GM12891 (cell line): ENCODE data around the gene TRAF7.

Source experiments
- DNase-seq: peaks from one replicate; pipeline ENCODE4 v3.0.0; 2011; ENCODE audit warnings: low spot score; ENCODE audit not compliant: insufficient read length
- FAIRE-seq: peaks from 2 replicates; lab custom pipeline; 2011; peaks lifted over from hg19 to GRCh38; lab: Jason Lieb, UNC
- PAX5 ChIP-seq: IDR thresholded peaks from 2 replicates; pipeline ENCODE4 v1.6.1; 2011; ENCODE audit warnings: low read length, moderate library complexity, mild to moderate bottlenecking; ENCODE audit not compliant: insufficient read depth, severe bottlenecking
- POLR2A ChIP-seq: IDR thresholded peaks from 2 replicates; pipeline ENCODE4 v1.6.1; 2011; ENCODE audit warnings: low read depth, low read length, control low read depth
- POLR2AphosphoS5 ChIP-seq: IDR thresholded peaks from 2 replicates; pipeline ENCODE4 v1.6.1; 2011; ENCODE audit warnings: low read depth, low read length, control low read depth
- POU2F2 ChIP-seq: IDR thresholded peaks from 2 replicates; pipeline ENCODE4 v1.6.1; 2011; ENCODE audit warnings: low read depth, mild to moderate bottlenecking, control low read depth, low read length, moderate library complexity
- SPI1 ChIP-seq: IDR thresholded peaks from 2 replicates; pipeline ENCODE4 v1.6.1; 2011; ENCODE audit warnings: low read depth, low read length, control low read depth
- TAF1 ChIP-seq: IDR thresholded peaks from 2 replicates; pipeline ENCODE4 v1.6.1; 2011; ENCODE audit warnings: low read depth, low read length, control low read depth

TRAF7 gene

GRCh38 chr16:2157480-2158261 lies 2.1 kb downstream of the TRAF7 start:
- DNase-seq, result no peak
- TF ChIP-seq POU2F2, result no peak
- no peak for TF ChIP-seq POLR2AphosphoS5
- TF ChIP-seq TAF1, result no peak
- TF ChIP-seq SPI1, result no peak
- no peak for TF ChIP-seq PAX5
- no peak for TF ChIP-seq POLR2A

GRCh38 chr16:2158262-2158638 lies 2.7 kb downstream of the TRAF7 start:
- FAIRE-seq (no peak), DNase-seq (no peak)
- TF ChIP-seq POLR2A, result no peak
- no peak for TF ChIP-seq TAF1
- no peak for TF ChIP-seq SPI1
- no peak for TF ChIP-seq POLR2AphosphoS5
- no peak for TF ChIP-seq POU2F2
- TF ChIP-seq PAX5, result no peak

More at GRCh38 chr16:2157480-2158261, 2.1 kb downstream of the TRAF7 start:
- no peak for FAIRE-seq

DNA sequence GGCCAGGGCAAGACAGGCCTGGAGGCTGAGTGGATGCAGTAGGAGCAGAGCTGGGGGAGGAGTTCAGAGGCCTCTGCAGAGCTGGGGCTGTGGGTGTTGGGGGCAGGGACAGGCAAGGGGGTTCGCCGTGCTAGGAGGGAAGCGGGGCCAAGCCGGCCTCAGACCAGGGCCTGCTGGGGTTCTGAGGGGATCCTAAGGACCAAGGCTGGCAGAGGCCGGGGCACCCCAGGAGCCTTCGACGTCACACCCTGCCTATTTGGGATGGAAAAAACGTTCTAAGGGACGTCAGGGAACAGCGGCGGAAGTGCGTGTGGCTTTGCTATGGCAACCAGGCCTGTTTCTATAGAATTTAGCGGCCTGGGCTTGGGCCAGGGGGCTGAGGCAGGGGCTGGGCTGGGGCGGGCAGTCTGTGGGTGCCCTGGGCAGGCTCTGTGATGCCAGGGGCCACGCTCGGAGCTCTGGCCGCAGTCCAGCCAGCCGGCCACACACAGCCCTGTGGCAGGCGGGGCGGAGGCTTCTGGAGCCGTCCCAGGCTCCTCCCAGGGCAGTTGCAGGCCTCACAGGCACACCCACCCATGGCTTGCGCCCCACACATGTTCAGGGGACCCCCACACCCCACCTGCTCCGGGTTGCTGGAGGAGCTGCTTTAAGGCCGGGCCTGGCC lies 3.7 kb downstream of the TRAF7 start:
- no peak for DNase-seq
- no peak for TF ChIP-seq SPI1
- no peak for TF ChIP-seq PAX5
- no peak for TF ChIP-seq TAF1
- no peak for TF ChIP-seq POLR2A
- no peak for TF ChIP-seq POU2F2
- TF ChIP-seq POLR2AphosphoS5, result no peak
- FAIRE-seq, result no peak

DNA sequence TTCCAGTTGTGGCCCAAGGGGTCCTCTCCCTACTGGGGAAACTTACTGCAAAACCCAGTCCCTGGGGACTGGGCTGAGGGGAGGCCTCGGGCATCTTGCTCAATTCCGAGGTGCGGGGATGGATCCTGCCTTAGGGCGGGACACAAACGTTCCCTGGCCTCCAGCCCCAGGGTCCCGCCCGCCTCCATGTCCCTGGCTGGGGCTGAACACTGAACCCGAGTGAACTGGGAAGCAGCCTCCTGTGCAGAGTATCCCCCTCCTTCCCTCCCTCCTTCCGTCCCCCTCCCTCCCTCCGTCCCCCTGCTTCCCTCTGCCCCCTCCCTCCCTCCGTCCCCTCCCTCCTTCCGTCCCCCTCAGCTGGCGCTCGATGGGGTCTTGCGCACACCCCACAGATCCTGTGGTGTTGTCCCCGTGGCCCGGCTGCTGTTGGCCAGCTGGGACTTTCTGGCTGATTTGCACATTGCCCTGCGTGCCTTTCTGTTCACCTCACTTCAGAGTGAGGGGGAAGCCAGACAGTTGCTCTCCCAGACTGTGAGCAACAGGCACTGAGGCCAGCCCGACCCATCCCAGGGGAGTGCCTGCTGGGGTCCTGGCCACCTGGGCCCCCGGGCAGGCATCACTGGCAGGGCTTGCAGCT lies 5.5 kb downstream of the TRAF7 start:
- no peak for DNase-seq

DNA sequence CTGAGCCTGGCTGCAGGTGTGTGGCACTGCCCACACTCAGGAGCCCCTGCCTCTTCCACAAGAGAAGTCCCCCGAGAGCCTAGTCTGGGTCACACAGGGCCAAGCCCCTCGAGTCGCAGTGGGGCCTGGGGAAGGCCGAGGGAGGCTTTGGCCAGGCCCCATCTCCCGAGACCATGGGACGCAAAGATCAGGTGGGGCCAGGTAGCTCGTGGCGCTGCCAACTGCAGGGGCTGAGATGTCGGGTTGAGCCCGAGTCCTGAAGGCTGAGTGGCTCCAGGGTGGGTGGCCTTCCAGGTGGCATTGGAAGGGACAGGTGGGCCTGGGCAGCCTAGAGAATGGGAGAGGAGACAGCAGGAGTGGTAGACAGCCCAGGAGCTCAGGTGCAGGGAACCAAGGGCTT lies 6.3 kb downstream of the TRAF7 start:
- FAIRE-seq, result no peak
- TF ChIP-seq PAX5 (no peak), SPI1 (no peak), POLR2AphosphoS5 (no peak), POU2F2 (no peak), TAF1 (no peak), POLR2A (no peak)
- DNase-seq, result no peak

More for the DNA sequence above, 5.5 kb downstream of the TRAF7 start:
- no peak for FAIRE-seq
- TF ChIP-seq PAX5 (no peak), POU2F2 (no peak), SPI1 (no peak), POLR2A (no peak), TAF1 (no peak), POLR2AphosphoS5 (no peak)

- FAIRE-seq (no peak), DNase-seq (no peak)
- TF ChIP-seq PAX5 (no peak), SPI1 (no peak), POLR2AphosphoS5 (no peak), TAF1 (no peak), POU2F2 (no peak), POLR2A (no peak)
Observed at GRCh38 chr16:2162676-2163118, 7.1 kb downstream of the TRAF7 start.

GRCh38 chr16:2163211-2163881 lies 7.8 kb downstream of the TRAF7 start:
- no peak for FAIRE-seq
- TF ChIP-seq POU2F2 (no peak), PAX5 (no peak), SPI1 (no peak)
- DNase-seq, result no peak

GRCh38 chr16:2165861-2166260 lies 10.3 kb downstream of the TRAF7 start:
- FAIRE-seq (no peak), DNase-seq (no peak)
- TF ChIP-seq TAF1 (no peak), POLR2AphosphoS5 (no peak), POLR2A (no peak), SPI1 (no peak), PAX5 (no peak), POU2F2 (no peak)

- DNase-seq (no peak), FAIRE-seq (no peak)
- TF ChIP-seq POLR2A, result no peak
- TF ChIP-seq POU2F2, result no peak
- no peak for TF ChIP-seq PAX5
- no peak for TF ChIP-seq SPI1
- TF ChIP-seq POLR2AphosphoS5, result no peak
- TF ChIP-seq TAF1, result no peak
Observed at GRCh38 chr16:2166263-2167067, 10.9 kb downstream of the TRAF7 start.
